HEK293 (cell line): Measurements from ENCODE around the gene LILRB2.

Experiments used
- TRIM28 ChIP-seq: IDR thresholded peaks from 2 replicates; pipeline ENCODE4 v1.6.1; 2011; ENCODE audit warnings: low read length, control low read depth, borderline replicate concordance
- ZNF561 ChIP-seq: fragments of 450-650 bp; IDR thresholded peaks from 2 replicates; pipeline ENCODE4 v1.5.1; 2018; ENCODE audit warnings: missing biosample characterization, missing genetic modification characterization, borderline replicate concordance

DNA sequence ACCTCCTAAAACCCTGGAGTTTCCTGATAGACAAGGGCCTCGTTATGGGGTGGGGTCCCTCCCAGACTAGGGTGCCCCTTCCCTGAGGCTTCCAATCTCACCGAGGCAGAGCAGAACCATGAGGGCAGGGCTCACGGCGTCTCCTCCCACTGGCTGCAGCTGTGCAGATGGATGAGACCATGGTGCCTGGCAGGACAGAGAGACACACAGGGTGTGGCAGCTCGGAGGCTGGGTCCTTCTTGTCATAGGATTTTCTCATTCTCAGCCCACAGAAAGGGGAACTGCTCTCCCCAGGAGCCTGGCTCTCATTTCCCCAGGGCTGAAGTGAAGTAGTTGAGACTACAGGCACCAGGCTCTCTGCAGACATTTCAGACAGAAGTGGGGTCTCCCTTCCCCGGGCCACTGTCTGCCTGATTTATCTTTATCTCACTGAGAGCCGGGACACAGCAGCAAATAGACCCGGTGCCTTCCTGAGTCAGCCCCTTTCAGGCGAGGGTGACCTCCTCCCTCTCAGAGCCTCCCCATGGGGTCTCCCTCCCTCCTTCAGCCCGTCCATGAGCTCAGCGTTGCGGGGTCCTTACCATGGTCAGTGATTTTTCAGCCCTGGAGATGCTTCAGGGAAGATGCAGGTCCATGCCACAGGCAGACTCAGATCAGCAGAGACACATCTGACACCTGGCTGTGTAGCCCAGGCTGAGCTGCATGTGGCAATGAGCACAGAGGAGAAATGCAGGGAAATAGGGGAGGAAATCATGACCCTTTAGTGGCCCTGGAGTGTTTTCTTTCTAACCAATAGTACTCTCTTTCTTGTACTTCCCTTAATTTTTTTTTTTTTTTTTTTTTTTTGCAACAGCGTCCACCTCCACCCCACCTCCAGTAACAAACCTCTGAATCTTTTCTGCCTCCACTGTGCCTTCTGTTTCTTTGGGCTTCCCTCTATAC, 31.8 kb upstream of the LILRB2 start, which contains the start of gene LILRA5:
- no peak for TF ChIP-seq TRIM28
- no peak for TF ChIP-seq ZNF561 (tag by site-specific recombination)
